WTC11 (cell line): ENCODE measurements around the gene FCHSD2.

ENCODE experiments used
- ATF1 ChIP-seq: sonication (generic); formaldehyde crosslinking; IDR thresholded peaks from 2 replicates; pipeline ENCODE4 v1.8.1; 2023; ENCODE audit warnings: mild to moderate bottlenecking, moderate library complexity, missing genetic modification reagents
- RELA ChIP-seq: sonication (generic); formaldehyde crosslinking; IDR thresholded peaks from 2 replicates; pipeline ENCODE4 v1.8.1; 2022; ENCODE audit warnings: missing genetic modification reagents, mild to moderate bottlenecking, borderline replicate concordance
- TF ChIP-seq, protein P1 (sequence below): fragments of 200-600 bp; IDR thresholded peaks from 2 replicates; pipeline ENCODE4 v1.8.0; 2022; ENCODE audit warnings: antibody characterized with exemption

DNA sequence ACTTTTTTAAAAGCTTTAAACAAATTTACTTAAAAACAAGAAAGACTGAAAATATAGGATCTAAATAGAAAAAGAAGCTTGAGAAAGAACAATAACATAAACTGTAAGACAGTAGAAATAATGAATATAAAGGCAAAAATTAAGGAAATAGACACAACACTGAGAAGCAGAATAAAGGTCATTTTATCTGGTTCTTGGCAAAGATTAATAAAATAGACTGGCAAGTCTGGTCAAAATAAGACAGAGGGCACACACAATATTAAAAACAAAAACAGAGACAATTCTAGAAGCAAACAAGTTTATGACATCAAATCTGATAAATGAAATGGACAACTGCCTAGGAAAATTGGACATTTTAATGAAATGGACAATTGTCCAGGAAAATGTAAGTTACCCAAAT lies 222.1 kb downstream of the FCHSD2 start:
- no peak for TF ChIP-seq RELA (CRISPR knock-in tag)
- TF ChIP-seq, protein P1, sequence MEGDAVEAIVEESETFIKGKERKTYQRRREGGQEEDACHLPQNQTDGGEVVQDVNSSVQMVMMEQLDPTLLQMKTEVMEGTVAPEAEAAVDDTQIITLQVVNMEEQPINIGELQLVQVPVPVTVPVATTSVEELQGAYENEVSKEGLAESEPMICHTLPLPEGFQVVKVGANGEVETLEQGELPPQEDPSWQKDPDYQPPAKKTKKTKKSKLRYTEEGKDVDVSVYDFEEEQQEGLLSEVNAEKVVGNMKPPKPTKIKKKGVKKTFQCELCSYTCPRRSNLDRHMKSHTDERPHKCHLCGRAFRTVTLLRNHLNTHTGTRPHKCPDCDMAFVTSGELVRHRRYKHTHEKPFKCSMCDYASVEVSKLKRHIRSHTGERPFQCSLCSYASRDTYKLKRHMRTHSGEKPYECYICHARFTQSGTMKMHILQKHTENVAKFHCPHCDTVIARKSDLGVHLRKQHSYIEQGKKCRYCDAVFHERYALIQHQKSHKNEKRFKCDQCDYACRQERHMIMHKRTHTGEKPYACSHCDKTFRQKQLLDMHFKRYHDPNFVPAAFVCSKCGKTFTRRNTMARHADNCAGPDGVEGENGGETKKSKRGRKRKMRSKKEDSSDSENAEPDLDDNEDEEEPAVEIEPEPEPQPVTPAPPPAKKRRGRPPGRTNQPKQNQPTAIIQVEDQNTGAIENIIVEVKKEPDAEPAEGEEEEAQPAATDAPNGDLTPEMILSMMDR, result no peak
- no peak for TF ChIP-seq ATF1 (CRISPR knock-in tag)
